HepG2 (cell line): ENCODE data around the gene PPFIA2. TPM values are rescaled to one million over a fixed set of nuclear protein-coding genes. Genes with fewer than 3 reads are reported as not detected.

Source experiments
- ATAC-seq: fragments of 200-7000 bp; cut with Tn5 transposase; 3 replicates; pipeline ENCODE4 v1.9.1; 2020; ENCODE audit warnings: mild to moderate bottlenecking, moderate library complexity
- BruUV-seq: library from RNA; stranded (reverse); fragments of 400-500 nt; replicated peaks from 2 replicates; lab custom pipeline; 2021; lab: Mats Ljungman, UMichigan
- CTCF ChIA-PET: fragments of 300-600 bp; formaldehyde crosslinking; extraction: SDS; loops from one replicate; lab custom pipeline; 2021; ENCODE audit warnings: low total read pairs, inconsistent platforms, low intra/inter-chr PET ratio; lab: Yijun Ruan, JAX
- POLR2A ChIA-PET: fragments of 350-600 bp; sonication (Branson Sonifier 250); formaldehyde crosslinking; loops from one replicate; lab custom pipeline; 2020; ENCODE audit warnings: antibody characterized with exemption, inconsistent platforms; lab: Yijun Ruan, JAX
- DNase-seq: peaks from one replicate; pipeline ENCODE4 v3.0.0-alpha.2; 2015; ENCODE audit warnings: low spot score
- FAIRE-seq: peaks from 3 replicates; lab custom pipeline; 2011; peaks lifted over from hg19 to GRCh38; lab: Jason Lieb, UNC
- H2AFZ ChIP-seq: one replicate; pipeline ENCODE4 v1.6.1; 2011; ENCODE audit warnings: low read length, inconsistent platforms
- H3K27ac ChIP-seq: fragments of 300-600 bp; 3 replicates; pipeline ENCODE4 v1.8.0; 2011; ENCODE audit warnings: mixed run types, mild to moderate bottlenecking, mixed read lengths, low read length, inconsistent platforms; ENCODE audit not compliant: insufficient read depth; ENCODE audit errors: extremely low read length
- H3K27me3 ChIP-seq, 2 experiments: fragments of 200-600 bp in 1 of 2; 2 replicates in 1 of 2; 3 replicates in 1 of 2; pipeline versions ENCODE4 v1.6.0 to v1.8.0; 2011; ENCODE audit warnings: low read length in 2 of 2, mild to moderate bottlenecking in 2 of 2, moderate library complexity in 2 of 2, inconsistent platforms in 1 of 2; ENCODE audit not compliant: insufficient read depth in 2 of 2, control insufficient read depth in 1 of 2
- H3K36me3 ChIP-seq, 2 experiments: fragments of 200-600 bp in 1 of 2; replicated peaks in 1 of 2; 2 replicates in 1 of 2; 3 replicates in 1 of 2; pipeline versions ENCODE4 v1.5.1 to v1.8.0; 2011; ENCODE audit warnings: low read length in 2 of 2, inconsistent platforms in 1 of 2; ENCODE audit not compliant: insufficient read depth in 2 of 2, control insufficient read depth in 1 of 2
- H3K4me1 ChIP-seq: 2 replicates; pipeline ENCODE4 v1.5.1; 2012; ENCODE audit warnings: low read length, inconsistent platforms; ENCODE audit not compliant: insufficient read depth
- H3K4me2 ChIP-seq: 2 replicates; pipeline ENCODE4 v1.6.0; 2011; ENCODE audit warnings: low read depth, low read length, inconsistent platforms
- H3K4me3 ChIP-seq, 3 experiments: fragments of 200-600 bp in 1 of 3; sonication (generic), shearing (Covaris generic) in 1 of 3; replicated peaks in 1 of 3; 2 replicates each; pipeline ENCODE4 v1.5.1; 2011 to 2016; ENCODE audit warnings: low read length in 3 of 3, inconsistent platforms in 2 of 3, low read depth in 2 of 3, mild to moderate bottlenecking in 2 of 3, control low read depth in 1 of 3, mixed read lengths in 1 of 3; ENCODE audit not compliant: insufficient read depth in 1 of 3
- H3K79me2 ChIP-seq: one replicate; pipeline ENCODE4 v1.6.1; 2011; ENCODE audit warnings: low read length, inconsistent platforms; ENCODE audit not compliant: insufficient read depth
- H3K9ac ChIP-seq: 2 replicates; pipeline ENCODE4 v1.6.0; 2011; ENCODE audit warnings: mild to moderate bottlenecking, low read depth, low read length, inconsistent platforms; ENCODE audit not compliant: insufficient read depth
- H3K9me3 ChIP-seq: 2 replicates; pipeline ENCODE4 v1.5.1; 2012; ENCODE audit warnings: mild to moderate bottlenecking, low read length
- H4K20me1 ChIP-seq: 2 replicates; pipeline ENCODE4 v1.6.0; 2011; ENCODE audit warnings: inconsistent platforms, mild to moderate bottlenecking, low read length, moderate library complexity; ENCODE audit not compliant: insufficient read depth
- AHR ChIP-seq: IDR thresholded peaks from 2 replicates; pipeline ENCODE4 v1.6.1; 2018; ENCODE audit warnings: missing genetic modification reagents, missing compliant biosample characterization
- ARID2 ChIP-seq: sonication (generic); formaldehyde crosslinking; IDR thresholded peaks from 2 replicates; pipeline ENCODE4 v1.8.1; 2022; ENCODE audit warnings: mild to moderate bottlenecking, missing genetic modification reagents, borderline replicate concordance
- CENPBD1 ChIP-seq: sonication (generic); formaldehyde crosslinking; IDR thresholded peaks from 2 replicates; pipeline ENCODE4 v1.8.0; 2022; ENCODE audit warnings: missing genetic modification reagents, low read depth, mild to moderate bottlenecking, borderline replicate concordance
- FOXO1 ChIP-seq: sonication (generic); formaldehyde crosslinking; IDR thresholded peaks from 2 replicates; pipeline ENCODE4 v1.4.0; 2020; ENCODE audit warnings: missing genetic modification reagents
- MEIS2 ChIP-seq: sonication (generic); formaldehyde crosslinking; IDR thresholded peaks from 2 replicates; pipeline ENCODE4 v1.9.0; 2021; ENCODE audit warnings: mild to moderate bottlenecking, missing genetic modification reagents
- NFIB ChIP-seq: sonication (generic); formaldehyde crosslinking; IDR thresholded peaks from 2 replicates; pipeline ENCODE4 v1.9.0; 2021; ENCODE audit warnings: missing genetic modification reagents, mild to moderate bottlenecking, borderline replicate concordance
- PRPF4 ChIP-seq: fragments of 200-400 bp; formaldehyde crosslinking; IDR thresholded peaks from 2 replicates; pipeline ENCODE4 v1.6.1; 2016; ENCODE audit warnings: low read length, low read depth; ENCODE audit not compliant: poor library complexity, severe bottlenecking
- RFX1 ChIP-seq: fragments of 450-650 bp; IDR thresholded peaks from 2 replicates; pipeline ENCODE4 v1.6.1; 2017
- SALL2 ChIP-seq: sonication (generic); formaldehyde crosslinking; IDR thresholded peaks from 2 replicates; pipeline ENCODE4 v1.8.1; 2023; ENCODE audit warnings: mild to moderate bottlenecking, missing genetic modification reagents, inconsistent platforms
- SMAD1 ChIP-seq: sonication (generic); formaldehyde crosslinking; IDR thresholded peaks from 2 replicates; pipeline ENCODE4 v1.4.0; 2020; ENCODE audit warnings: missing genetic modification reagents, low read depth, mild to moderate bottlenecking, borderline replicate concordance
- SRSF4 ChIP-seq: fragments of 200-400 bp; formaldehyde crosslinking; IDR thresholded peaks from one replicate; pipeline ENCODE4 v1.6.1; 2018; ENCODE audit warnings: mild to moderate bottlenecking, low read depth, low read length, moderate library complexity; ENCODE audit not compliant: poor library complexity, severe bottlenecking
- TEAD2 ChIP-seq: sonication (generic); formaldehyde crosslinking; IDR thresholded peaks from 2 replicates; pipeline ENCODE4 v1.9.0; 2021; ENCODE audit warnings: missing genetic modification reagents
- ZKSCAN5 ChIP-seq: sonication (generic); formaldehyde crosslinking; IDR thresholded peaks from 2 replicates; pipeline ENCODE4 v1.5.1; 2020; ENCODE audit warnings: mild to moderate bottlenecking, missing genetic modification reagents
- ZNF207 ChIP-seq: fragments of 450-650 bp; IDR thresholded peaks from 2 replicates; pipeline ENCODE4 v1.6.1; 2016; ENCODE audit warnings: antibody characterized with exemption, borderline replicate concordance
- ZNF569 ChIP-seq: sonication (generic); formaldehyde crosslinking; IDR thresholded peaks from 2 replicates; pipeline ENCODE4 v1.5.0; 2020; ENCODE audit warnings: mild to moderate bottlenecking, missing genetic modification reagents, moderate library complexity, borderline replicate concordance
- ZNF652 ChIP-seq: IDR thresholded peaks from 2 replicates; pipeline ENCODE4 v1.6.1; 2016; ENCODE audit warnings: low read depth, borderline replicate concordance
- ZNF713 ChIP-seq: sonication (generic); formaldehyde crosslinking; IDR thresholded peaks from 2 replicates; pipeline ENCODE4 v1.4.0; 2020; ENCODE audit warnings: mild to moderate bottlenecking, missing genetic modification reagents
- WGBS: methylation state at CpG from one replicate; pipeline ENCODE4 v1.1.6; 2017; ENCODE audit warnings: low lambda C conversion rate; 5-methylcytosine and 5-hydroxymethylcytosine counted together
- in situ Hi-C: cut with HindIII; loops from 2 replicates; pipeline ENCODE4 v1.10.0; 2017; ENCODE audit warnings: low pct_unique_long_range_greater_than_20kb; ENCODE audit not compliant: extremely low pct_ligation_motif_present
- intact Hi-C: fragments of 100-400 bp; cut with micrococcal nuclease; formaldehyde crosslinking; loops from one replicate; pipeline ENCODE4 v1.10.0; 2022; ENCODE audit not compliant: unreplicated experiment
- polyA plus RNA-seq, 8 experiments: library from polyadenylated mRNA; depleted of rRNA in 3 of 8; stranded (reverse) in 7 of 8; unstranded in 1 of 8; fragments of >200 nt; fragmentation: Illumina TruSeq in 4 of 8; extraction: Trizol in 4 of 8; gene quantifications; 2 replicates each; pipeline versions ENCODE4 v1.2.1 to v1.2.3, GENCODE V29; 2011 to 2016; ENCODE audit warnings: low read depth in 4 of 8, missing spikeins in 1 of 8, mixed read lengths in 1 of 8; ENCODE audit not compliant: insufficient read depth in 1 of 8
- total RNA-seq, 5 experiments: library from RNA; depleted of rRNA; stranded (reverse); fragments of >200 nt; fragmentation: Illumina TruSeq; extraction: Trizol; gene quantifications; 2 replicates each; pipeline ENCODE4 v1.2.3, GENCODE V29; 2016; ENCODE audit warnings: low read depth in 1 of 5
- TF ChIP-seq, protein P1 (sequence below): sonication (generic); formaldehyde crosslinking; IDR thresholded peaks from 2 replicates; pipeline ENCODE4 v1.4.0; 2020; ENCODE audit warnings: missing genetic modification reagents

Gene PPFIA2
- total and polyA plus RNA-seq, 2 of the 13 experiments (the other 11 are each of a cell fraction or from before 2014, with no cell fraction given) = 0.05 TPM; not detected in 1

DNA sequence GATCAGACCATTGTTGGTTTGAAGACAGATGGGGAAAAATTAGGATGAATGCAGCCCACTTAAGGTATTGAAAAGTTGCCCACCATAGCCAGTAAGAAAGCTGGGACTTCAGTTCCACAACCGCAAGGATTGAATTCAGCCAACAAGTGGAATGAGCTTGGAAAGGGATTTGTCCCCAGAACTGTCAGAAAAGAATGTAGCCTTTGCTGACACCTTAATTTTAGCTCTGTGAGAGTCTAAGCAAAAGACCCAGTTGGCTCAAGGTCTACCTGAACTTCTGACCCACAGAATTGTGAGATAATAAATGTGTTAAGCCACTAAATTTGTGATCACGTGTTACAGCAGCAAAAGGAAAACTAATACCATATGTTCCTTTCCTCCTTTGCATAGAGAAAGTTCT is 29.4 kb downstream of the PPFIA2 start:
- Histone ChIP-seq H3K4me1 (no peaks in the 10 kb centered on the region), H3K4me3 (no peak overlapping the region), H3K4me2 (no peak overlapping the region), H3K9ac (no peak overlapping the region), H3K27ac (no peak overlapping the region), H3K9me3 (no peaks in the 10 kb centered on the region), H3K79me2 (no peaks in the 10 kb centered on the region), H3K36me3 (no peaks in the 10 kb centered on the region), H3K27me3 (no peaks in the 10 kb centered on the region), H4K20me1 (no peaks in the 10 kb centered on the region), H2AFZ (no peak overlapping the region)
- CTCF ChIA-PET = no interaction called here
- no peak for ATAC-seq
- FAIRE-seq = no peak
- in situ Hi-C loops = no loop called here
- no peak for DNase-seq
- BruUV-seq = no TSS peak
- POLR2A ChIA-PET = no interaction called here
- TF ChIP-seq ZNF207 (no peak), FOXO1 (CRISPR knock-in tag) (no peak), MEIS2 (CRISPR knock-in tag) (no peak), SRSF4 (no peak)
- intact Hi-C loops = no loop called here
- WGBS = 3% methylated on average over 2 of the region's 2 CpGs

- Histone ChIP-seq H3K9ac (no peak overlapping the region), H4K20me1 (no peaks in the 10 kb centered on the region), H3K79me2 (no peaks in the 10 kb centered on the region), H3K4me1 (no peaks in the 10 kb centered on the region), H3K9me3 (no peaks in the 10 kb centered on the region), H3K27me3 (no peaks in the 10 kb centered on the region), H3K27ac (no peak overlapping the region), H2AFZ (no peak overlapping the region), H3K4me2 (no peak overlapping the region), H3K36me3 (no peaks in the 10 kb centered on the region), H3K4me3 (no peak overlapping the region)
- POLR2A ChIA-PET = no interaction called here
- FAIRE-seq = no peak
- CTCF ChIA-PET = no interaction called here
- BruUV-seq = no TSS peak
- ATAC-seq = no peak
- intact Hi-C loops = no loop called here
- no peak for DNase-seq
- in situ Hi-C loops = no loop called here
- TF ChIP-seq TEAD2 (no peak), PRPF4 (no peak), ZNF652 (CRISPR knock-in tag) (no peak), AHR (CRISPR knock-in tag) (no peak), ZNF713 (CRISPR knock-in tag) (no peak), ZNF569 (CRISPR knock-in tag) (no peak), ZNF207 (no peak), ARID2 (CRISPR knock-in tag) (no peak), SMAD1 (CRISPR knock-in tag) (no peak), SALL2 (CRISPR knock-in tag) (no peak), RFX1 (no peak), NFIB (no peak), CENPBD1 (CRISPR knock-in tag) (no peak), ZKSCAN5 (CRISPR knock-in tag) (no peak)
- TF ChIP-seq, protein P1, sequence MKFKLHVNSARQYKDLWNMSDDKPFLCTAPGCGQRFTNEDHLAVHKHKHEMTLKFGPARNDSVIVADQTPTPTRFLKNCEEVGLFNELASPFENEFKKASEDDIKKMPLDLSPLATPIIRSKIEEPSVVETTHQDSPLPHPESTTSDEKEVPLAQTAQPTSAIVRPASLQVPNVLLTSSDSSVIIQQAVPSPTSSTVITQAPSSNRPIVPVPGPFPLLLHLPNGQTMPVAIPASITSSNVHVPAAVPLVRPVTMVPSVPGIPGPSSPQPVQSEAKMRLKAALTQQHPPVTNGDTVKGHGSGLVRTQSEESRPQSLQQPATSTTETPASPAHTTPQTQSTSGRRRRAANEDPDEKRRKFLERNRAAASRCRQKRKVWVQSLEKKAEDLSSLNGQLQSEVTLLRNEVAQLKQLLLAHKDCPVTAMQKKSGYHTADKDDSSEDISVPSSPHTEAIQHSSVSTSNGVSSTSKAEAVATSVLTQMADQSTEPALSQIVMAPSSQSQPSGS = no peak
Observed at GRCh38 chr12:81727391-81727790, 31.8 kb downstream of the PPFIA2 start.
